HuH-7 (cell line): Measurements from ENCODE around the gene TBKBP1.
"Not testable (repeated sequence)": the region's sequence is repeated elsewhere in the genome, so short reads cannot be mapped to it uniquely, and the experiment has no call there.

ENCODE experiments used
- DNase-seq: peaks from one replicate; pipeline ENCODE4 v3.0.0; 2011; ENCODE audit warnings: low spot score

Gene TBKBP1

DNA sequence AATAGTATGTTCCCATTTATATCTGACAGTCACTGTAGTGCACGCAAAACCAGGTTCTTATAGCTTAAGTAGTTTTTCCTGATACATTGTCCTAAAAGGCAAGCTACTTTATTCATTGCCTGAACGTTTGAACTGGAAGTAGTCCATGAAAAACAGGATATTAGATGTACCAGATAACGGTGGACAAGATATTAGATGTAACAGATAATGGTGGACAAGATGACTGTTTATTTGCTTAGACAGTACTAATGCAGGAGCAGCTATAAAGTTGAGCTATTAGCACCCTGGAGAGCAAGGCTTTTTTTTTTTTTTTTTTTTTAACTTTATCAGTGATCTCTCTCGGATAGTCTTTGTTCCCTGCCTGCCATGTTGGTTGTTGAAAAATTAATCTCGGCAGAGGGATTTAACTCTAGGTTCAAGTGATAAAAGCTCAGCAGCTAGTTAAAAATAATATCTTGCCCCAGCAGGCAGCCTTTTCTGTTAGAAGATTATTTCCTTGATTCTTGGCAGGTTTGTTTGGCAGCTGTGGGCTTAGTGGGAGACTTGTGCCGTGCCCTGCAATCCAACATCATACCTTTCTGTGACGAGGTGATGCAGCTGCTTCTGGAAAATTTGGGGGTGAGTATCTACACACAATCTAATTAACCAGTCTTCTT is 17.3 kb upstream of the TBKBP1 start:
- no peak for DNase-seq

DNA sequence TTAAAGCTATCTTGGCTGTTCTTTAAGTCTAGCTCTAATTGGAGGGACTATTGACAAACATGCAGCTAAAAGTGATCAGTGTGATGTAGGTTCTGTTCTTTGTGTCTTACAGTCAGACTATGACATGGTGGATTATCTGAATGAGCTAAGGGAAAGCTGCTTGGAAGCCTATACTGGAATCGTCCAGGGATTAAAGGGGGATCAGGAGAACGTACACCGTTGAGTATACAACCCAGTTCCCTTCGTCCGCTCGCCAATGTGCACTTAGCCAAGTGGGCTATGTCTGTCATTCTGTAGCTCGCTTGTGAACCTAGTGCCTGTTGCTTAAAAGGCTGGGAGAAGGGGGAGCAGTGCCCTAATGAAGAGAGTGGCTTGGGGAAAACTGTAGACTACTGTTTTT is 15.8 kb upstream of the TBKBP1 start:
- no peak for DNase-seq

DNA sequence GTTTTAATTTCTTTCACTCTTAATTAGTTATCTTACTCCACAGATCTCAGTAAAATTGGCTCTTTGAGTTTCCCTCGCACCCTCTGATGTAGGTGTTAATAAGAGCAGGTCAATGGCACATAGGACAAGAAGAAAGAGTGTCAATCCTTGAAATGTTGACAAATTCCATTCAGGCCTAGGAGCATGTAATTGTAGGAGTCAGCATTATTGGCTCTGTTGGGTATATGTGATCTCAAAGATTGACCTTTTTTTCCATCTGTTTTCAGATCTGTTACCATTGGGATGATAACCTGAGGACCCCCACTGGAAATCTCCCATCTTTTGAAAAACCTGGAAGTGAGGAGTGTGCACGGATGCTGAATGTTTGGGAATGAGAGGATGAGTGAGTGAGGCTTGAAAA is 11.8 kb upstream of the TBKBP1 start:
- no peak for DNase-seq

DNA sequence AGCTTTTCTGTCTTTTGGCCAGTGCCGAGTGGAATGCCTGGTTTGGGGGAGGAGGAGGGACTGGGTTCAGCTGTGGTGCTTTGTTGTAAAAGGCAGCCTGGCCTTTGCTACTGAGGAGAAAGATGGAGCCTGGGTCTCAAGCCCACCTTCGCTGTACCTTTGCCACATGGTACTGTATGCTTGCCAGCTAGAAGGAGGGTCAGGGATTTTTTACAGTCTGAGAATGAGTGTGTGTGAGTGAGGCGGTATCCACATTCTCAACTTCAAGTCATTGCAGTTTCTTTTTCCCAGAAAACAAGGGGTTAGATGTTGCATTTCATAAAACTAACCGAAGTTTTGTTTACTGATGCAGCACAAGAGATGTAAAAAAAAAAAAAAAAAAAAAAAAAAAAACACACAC is 11.2 kb upstream of the TBKBP1 start:
- DNase-seq = not testable (repeated sequence)

DNA sequence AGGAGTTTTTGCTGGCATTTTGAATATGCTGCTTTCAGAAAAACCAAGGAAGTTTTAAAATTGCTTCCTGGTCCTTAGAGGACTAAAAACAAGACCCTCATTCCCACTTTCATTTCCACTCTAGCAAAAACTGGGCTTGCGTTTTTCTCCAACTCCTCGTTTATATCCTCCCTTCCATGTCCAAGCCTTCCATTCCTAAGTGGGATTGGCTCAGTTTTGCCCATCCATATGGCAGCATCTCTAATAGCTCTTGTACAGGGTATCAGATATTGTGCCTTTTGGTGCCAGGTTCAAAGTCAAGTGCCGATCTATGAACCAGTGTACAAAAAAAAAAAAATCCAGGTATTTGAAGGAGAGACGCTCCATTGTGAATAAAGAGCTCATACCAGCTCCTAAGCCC is 9.9 kb upstream of the TBKBP1 start:
- no peak for DNase-seq

DNA sequence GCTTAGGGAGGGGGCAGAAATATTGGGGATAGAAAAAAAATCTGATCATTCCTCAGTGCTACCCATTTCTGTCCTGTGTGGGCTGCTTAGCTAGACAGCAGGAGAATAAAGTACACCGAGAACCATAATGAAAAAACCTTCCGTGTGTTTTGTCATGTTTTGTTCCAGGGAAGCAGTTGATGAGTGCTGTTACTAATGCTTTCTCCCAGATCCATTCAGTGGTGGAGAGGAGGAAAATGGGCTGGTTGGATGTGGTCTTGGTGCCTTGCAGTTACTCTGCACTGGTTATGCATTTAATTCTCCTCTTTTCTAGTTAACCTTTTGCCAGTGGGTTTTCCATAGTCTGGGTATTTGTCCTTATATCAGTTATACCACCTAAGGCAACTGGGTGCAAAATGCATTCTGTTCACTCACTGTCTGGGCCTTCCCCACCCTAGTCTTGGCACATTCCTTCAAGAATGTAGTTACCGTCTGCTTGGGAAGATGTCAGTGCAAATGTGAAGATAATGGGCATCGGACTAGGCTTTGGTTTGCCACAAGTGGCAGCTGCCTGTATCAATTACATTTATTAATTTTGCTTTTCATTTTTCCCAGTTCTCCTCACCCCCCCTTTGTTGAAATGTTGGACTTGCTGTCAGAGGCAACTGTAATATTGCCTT is 9.3 kb upstream of the TBKBP1 start:
- DNase-seq = no peak

DNA sequence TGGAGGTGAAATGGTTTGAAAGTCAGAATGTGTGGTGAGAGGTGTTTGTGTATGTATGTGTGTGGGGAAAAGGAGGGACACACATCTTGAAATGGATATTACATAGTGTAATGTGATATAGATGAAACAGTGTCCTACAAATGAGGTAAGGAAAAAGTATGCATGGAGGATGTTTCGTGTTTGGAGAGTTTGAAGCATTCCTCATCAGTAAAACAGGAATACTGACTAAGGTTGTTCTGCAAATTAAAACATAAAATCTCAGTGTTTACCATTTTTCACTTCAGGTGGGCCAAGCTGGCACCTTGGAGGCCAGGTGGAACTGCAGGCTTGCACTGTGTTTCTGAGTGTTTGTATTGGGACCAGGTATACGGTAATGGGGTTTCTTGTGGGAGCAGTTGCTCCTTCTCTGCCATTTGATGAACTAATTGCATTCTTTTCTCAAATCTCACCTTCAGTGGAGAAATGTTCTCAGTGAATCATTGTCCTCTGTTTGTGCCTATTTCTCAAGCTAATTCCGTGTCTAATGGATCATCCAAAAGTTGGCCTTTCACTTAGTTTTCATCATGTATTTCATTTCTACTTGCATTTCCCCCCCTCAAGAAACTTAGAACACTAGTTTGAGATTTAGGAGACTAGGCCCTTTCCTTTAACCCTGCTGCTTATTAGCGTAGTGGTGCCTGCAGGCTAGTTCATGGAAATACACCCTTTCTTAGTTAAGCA is 8.2 kb upstream of the TBKBP1 start:
- DNase-seq = no peak

DNA sequence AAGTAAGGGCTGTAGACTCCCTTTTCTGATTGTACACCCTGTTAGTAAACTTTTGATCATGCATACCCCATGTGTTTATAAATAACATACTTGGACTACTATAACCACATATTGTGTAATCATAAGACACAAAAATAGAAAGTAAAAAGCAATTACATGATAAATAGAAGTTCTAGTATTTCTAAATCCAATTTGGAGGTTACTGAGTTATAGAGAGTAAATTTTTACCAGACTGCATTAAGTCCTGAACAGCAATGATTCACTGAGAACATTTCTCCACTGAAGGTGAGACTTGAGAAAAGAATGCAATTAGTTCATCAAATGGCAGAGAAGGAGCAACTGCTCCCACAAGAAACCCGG is 7.7 kb upstream of the TBKBP1 start:
- DNase-seq = no peak

DNA sequence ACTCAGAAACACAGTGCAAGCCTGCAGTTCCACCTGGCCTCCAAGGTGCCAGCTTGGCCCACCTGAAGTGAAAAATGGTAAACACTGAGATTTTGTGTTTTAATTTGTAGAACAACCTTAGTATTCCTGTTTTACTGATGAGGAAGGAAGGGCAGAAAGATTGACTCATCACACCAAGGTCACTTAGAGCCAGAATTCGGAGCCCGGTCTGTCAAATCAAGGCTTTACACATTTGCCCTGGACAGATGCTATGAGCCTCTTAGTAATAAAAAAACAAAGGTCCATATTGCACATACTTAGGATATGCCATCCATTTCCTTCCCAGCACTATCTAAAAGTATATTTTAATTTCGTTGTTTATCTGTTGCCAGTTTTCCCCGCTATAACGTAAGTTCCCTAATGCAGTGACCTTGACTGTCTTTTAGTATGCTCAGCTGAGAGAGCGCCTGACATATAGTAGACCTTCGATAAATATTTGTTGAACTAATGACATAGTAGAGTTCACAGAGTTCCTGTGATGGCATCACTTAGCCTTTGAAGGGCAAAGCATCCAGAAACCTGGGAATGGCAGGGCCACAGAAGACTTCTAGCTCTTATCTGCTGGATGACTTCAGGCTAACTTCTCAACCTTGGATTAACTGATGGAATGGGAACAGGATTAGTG is 7.2 kb upstream of the TBKBP1 start:
- peak; percentile 6 for DNase-seq

DNA sequence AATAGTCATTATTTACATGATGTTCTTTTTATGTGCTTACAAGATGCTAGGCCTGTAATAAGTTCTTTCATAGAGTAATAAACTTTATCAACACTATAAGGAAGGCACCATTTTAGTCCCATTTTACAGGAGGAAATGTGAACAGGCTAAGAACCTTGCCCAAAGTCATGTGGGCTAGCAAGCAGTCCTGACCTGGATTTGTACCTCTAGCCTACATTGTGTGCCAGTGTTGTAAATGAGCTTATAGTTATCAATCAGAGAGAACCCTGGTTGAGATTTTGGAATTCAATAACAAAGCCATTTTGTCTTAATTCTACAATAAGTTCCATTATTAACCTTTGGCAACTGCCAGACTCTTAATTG is 6.7 kb upstream of the TBKBP1 start:
- DNase-seq = no peak

DNA sequence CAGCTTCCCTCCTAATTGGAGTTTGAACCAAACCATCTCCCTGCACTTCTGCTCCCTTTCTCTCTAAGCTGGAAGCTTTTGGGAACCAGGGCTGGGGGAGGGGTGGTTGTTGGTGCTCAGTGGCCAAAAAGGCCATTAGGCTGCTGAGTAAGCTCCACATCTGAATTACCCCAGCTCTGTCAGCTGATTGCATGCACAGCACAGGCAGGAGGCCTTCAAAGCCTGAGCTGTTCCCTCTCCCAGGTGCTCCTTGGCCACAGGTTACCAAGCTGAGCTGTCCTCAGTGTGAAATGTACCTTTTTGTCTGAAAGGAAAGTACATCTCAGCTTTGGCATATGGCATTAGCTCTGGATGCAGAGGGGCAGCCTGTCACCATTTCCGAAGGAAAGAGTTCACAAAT is 6.2 kb upstream of the TBKBP1 start:
- DNase-seq = peak; percentile 20

DNA sequence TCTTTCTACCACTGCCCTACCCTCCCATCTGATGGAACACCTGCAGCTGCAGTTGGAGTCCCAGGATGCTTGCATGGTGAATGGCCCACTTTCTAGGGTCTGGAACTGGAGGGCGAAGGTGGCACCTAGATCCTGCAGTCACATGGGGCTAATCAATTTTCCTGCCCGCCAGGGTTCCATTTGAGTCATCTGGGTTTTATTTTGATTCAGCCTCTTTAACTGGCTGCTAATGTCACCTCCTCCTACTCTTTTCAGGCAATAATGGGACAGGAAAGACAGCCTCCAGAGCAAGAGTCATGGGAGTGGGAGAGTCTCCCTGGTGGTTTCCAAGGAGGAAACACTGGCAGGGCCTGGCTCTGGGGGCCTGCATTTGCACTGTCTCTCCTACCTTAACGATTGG is 3.8 kb upstream of the TBKBP1 start:
- no peak for DNase-seq

DNA sequence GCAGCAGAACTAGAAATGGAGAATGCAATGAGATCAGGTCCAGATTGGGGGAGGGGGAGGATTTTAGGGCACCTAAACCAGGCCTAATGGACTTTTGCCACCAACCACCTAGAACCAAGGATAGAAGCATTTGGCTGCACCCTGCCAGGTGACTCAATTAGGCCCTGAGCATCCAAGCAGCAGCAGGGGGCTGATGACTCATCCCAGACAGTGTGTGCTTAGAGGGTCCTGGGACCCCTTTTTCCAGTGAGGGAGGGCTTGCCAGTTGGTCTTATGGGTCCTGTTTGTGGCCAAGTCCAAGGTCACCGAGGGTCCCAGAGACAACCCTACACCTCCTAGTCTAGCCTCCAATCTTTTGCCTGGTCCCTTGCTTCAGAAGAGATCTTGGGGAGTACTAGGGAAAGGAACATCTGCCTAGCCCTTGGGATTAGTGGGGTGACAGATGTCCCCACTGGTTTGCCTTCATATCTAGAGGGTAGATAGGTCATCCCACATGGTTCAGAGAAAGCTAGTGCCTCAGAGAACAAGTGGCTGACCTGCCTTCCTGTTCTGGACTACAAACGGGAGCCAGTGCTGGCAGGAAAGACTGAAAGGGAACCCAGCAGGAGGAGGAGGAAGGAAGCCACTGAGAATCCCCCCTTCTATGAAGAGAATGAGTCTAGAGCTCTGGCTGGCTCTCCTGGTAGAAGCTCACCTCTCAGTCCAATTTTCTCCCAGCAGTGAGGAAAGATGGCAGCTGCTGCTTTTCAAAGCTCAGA is 1.6 kb upstream of the TBKBP1 start:
- DNase-seq = no peak

DNA sequence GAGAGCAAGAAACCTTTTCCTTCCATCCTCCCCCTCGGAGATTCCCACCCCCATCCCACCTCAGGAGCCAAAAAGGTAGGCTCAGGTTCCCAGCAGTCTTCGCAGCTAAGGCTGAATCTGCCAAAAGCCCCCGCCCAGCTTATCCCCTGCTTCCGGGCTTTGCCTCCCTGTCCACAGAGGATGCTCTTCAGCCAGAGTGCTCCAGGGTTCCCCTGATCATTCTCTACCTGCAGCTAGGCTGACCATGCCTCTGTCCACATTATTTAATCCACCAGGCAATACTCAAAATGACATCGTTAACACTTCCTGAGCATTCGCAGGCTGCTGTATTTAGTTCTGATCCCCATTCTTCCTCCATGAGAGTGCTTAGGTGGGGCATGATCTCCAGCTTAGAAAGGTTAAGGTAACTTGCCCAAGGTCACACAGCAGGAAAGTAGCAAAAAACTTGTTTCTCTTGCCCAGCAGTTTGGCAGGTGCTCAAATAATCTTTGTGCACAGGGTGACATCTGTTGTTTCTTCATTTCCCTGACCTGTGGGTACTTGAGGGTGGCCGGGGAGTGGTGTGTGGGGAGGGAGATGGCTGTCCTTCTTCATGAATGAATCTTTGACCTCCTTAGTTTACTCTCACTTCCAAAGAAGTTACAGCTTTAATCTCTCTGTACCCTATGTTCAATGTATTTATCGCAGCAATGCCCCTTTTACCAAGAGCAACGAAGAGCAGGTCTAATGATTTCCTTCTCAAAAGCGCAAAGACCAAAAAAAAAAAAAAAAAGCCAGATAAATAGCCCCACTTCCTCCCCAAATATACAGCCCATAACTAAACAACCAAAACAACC is 848 bp upstream of the TBKBP1 start:
- DNase-seq = peak; percentile 36

DNA sequence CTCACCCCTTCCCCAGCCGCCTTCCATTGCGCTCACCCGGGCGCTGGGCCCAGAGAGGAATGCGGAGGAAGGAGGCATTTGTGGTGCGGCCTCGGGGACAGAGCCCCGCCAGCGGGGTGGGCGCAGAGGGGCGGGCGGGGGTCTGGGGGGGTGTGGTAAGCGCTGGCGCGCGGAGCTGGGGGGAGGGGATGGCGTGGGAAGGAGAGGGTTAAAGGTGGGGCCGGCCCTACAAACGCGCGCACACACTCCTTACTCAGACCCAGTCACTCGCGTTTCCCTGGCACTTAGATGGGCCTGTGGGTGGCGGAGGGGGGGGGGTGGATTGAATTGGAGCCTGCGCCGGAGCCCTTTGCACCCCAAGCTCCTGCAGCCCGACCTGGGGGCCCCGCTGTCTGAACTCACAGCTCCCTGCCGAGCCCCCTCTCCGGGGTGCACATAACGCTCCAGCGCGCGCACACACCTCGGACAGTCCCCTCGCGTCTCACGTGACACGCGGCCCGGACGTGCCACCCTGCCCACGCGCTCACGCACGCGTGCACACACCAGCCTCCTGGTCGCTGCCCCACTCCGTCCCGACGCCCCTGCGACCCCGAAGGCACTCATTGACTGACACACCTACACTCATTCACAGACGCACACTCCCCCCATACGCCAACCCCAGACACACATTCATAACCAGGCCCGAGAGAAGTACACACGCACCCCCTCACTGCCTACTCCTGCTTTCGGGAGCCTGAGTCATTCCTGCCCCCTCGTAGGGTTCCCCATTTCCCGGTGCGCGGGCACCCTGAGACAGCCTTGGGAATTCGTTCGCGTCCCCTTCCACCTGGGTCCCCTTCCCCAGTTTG is 844 bp downstream of the TBKBP1 start:
- peak; percentile 21 for DNase-seq

DNA sequence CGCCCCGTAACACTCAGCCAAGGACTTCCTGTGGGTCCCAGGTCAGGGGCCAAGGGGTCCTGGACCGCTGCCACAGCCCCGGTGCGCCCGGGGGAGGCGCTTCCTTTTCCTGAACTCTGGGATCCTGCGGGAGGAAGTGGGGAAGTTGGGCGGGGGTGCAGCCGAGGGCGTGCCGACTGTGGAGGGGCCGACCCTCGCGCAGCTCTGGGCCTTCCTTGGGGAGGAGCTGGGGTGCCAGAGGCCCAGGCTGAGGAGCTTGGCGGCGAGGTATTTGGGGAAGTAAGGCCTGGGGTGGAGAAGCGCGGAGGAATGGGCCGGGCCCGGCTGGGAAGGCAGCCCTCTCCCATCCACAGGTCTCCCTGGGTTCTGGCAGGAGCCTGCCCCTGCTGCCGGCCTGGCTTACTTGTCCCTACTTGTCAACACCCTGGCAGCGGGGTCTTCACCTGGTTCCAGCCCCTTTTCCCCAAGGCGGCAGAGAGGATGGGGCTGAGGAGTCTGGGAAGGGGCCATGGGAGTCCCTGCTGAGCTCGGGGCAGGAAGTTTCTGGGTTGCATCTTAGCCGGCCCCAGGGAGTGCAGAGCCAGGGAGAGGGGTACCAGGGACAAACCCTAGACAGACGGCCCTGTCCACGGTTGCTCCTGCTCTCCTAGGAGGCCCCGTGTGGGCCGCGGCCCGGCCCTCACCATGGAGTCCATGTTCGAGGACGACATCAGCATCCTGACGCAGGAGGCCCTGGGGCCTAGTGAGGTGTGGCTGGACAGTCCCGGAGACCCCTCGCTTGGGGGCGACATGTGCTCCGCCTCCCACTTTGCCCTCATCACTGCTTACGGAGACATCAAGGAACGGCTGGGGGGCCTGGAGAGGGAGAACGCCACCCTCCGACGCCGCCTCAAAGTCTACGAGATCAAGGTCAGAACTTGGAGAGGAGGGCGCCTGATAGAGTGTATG is 1.7 kb downstream of the TBKBP1 start:
- DNase-seq = no peak

DNA sequence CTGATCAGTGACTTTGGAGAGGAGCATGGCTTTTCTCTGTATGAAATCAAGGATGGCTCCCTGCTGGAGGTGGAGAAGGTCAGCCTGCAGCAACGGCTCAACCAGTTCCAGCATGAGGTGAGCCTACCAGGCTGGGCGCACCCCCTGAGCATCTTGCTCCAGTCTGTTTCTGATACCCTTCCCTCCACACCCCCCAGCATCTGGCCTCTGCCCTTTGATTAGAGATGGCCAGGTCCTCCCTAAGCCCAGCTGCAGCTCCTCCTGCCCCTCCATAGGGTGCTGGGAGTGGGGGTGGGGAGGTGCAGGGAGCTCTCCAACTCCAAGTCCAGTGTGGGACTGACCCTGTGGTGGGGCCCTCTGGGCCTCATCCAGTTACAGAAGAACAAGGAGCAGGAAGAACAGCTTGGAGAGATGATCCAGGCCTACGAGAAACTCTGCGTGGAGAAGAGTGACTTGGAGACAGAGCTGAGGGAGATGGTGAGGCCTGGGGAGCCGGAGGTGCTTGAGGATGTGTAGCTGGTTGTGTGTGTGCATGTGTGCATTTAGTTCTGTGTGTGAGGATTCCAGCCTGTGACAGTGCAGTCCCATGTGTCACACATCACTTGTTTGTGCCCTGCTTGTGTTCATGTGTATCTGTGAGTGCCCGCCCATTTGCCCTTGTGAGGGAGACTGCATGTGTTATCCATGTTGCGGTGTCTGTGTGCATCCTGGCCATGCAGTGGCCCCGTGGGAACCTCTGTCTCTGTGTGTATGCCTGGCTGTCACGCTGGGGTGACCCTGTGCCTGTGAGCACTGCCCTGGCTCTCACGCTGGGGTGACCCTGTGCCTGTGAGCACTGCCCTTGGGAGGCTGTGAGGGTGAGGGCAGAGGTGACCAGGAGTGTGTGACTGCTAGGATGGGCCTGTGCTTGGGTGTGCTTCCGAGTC is 3.0 kb downstream of the TBKBP1 start:
- DNase-seq = no peak
